Endothelial cell of umbilical vein (primary cell): Measurements from ENCODE around the gene C4orf54. TPM values are rescaled to one million over a fixed set of nuclear protein-coding genes. Genes with fewer than 3 reads are reported as not detected.

ENCODE experiments used
- BruUV-seq: library from RNA; stranded (reverse); fragments of 400-500 nt; replicated peaks from 2 replicates; lab custom pipeline; 2021; lab: Mats Ljungman, UMichigan
- CTCF ChIA-PET: fragments of 300-600, 350-600 bp; sonication (Branson Sonifier 250); formaldehyde crosslinking; loops from one replicate; lab custom pipeline; 2021; ENCODE audit warnings: antibody characterized with exemption, inconsistent platforms; lab: Charles Lee
- POLR2A ChIA-PET: fragments of 300-600, 350-600 bp; sonication (Branson Sonifier 250); formaldehyde crosslinking; loops from one replicate; lab custom pipeline; 2021; ENCODE audit warnings: antibody characterized with exemption, inconsistent platforms; lab: Charles Lee
- DNase-seq: peaks from one replicate; pipeline ENCODE4 v3.0.0-alpha.2; 2011; ENCODE audit warnings: low read depth, low spot score
- FAIRE-seq: peaks from 2 replicates; lab custom pipeline; 2011; peaks lifted over from hg19 to GRCh38; lab: Jason Lieb, UNC
- H2AFZ ChIP-seq: 2 replicates; pipeline ENCODE4 v1.6.0; 2012; ENCODE audit warnings: low read depth, low read length, control low read depth, inconsistent platforms
- H3K27ac ChIP-seq: 2 replicates; pipeline ENCODE4 v1.5.1; 2011; ENCODE audit warnings: low read depth, mild to moderate bottlenecking, control low read depth, low read length, moderate library complexity; ENCODE audit not compliant: insufficient read depth
- H3K27me3 ChIP-seq, 2 experiments: 2 replicates each; pipeline versions ENCODE4 v1.6.0 to v1.6.1; 2011; ENCODE audit warnings: low read length in 2 of 2, mixed read lengths in 1 of 2; ENCODE audit not compliant: control insufficient read depth in 2 of 2, insufficient read depth in 2 of 2
- H3K36me3 ChIP-seq, 2 experiments: 2 replicates in 1 of 2; 3 replicates in 1 of 2; pipeline ENCODE4 v1.5.1; 2011; ENCODE audit warnings: low read length in 2 of 2, mild to moderate bottlenecking in 1 of 2, moderate library complexity in 1 of 2; ENCODE audit not compliant: control insufficient read depth in 2 of 2, insufficient read depth in 2 of 2; ENCODE audit errors: extremely low read depth in 1 of 2
- H3K4me1 ChIP-seq: 3 replicates; pipeline ENCODE4 v1.5.1; 2011; ENCODE audit warnings: mild to moderate bottlenecking, low read length; ENCODE audit not compliant: control insufficient read depth, insufficient read depth; ENCODE audit errors: extremely low read depth
- H3K4me2 ChIP-seq: 2 replicates; pipeline ENCODE4 v1.6.1; 2011; ENCODE audit warnings: low read length, control low read depth, mixed read lengths; ENCODE audit not compliant: insufficient read depth
- H3K4me3 ChIP-seq, 3 experiments: fragments of 200-600 bp in 1 of 3; sonication (generic), shearing (Covaris generic) in 1 of 3; replicated peaks in 1 of 3; 2 replicates each; pipeline ENCODE4 v1.5.1; 2011 to 2016; ENCODE audit warnings: control low read depth in 3 of 3, low read length in 3 of 3, mild to moderate bottlenecking in 2 of 3, inconsistent platforms in 1 of 3, low read depth in 1 of 3, moderate library complexity in 1 of 3; ENCODE audit not compliant: insufficient read depth in 1 of 3
- H3K79me2 ChIP-seq: 2 replicates; pipeline ENCODE4 v1.6.0; 2012; ENCODE audit warnings: low read length, inconsistent platforms; ENCODE audit not compliant: control insufficient read depth, insufficient read depth
- H3K9ac ChIP-seq: replicated peaks from 2 replicates; pipeline ENCODE3; 2011; ENCODE audit warnings: low read length, control low read depth; ENCODE audit not compliant: insufficient read depth; ENCODE audit errors: extremely low read depth
- H3K9me1 ChIP-seq: replicated peaks from 3 replicates; pipeline ENCODE4 v1.6.0; 2011; ENCODE audit warnings: mild to moderate bottlenecking, low read length; ENCODE audit not compliant: control insufficient read depth, insufficient read depth; ENCODE audit errors: extremely low read depth
- H3K9me3 ChIP-seq: replicated peaks from 2 replicates; pipeline ENCODE4 v1.5.1; 2012; ENCODE audit warnings: low read length, inconsistent platforms; ENCODE audit not compliant: control insufficient read depth, insufficient read depth
- H4K20me1 ChIP-seq: replicated peaks from 2 replicates; pipeline ENCODE3; 2011; ENCODE audit warnings: mild to moderate bottlenecking, low read length; ENCODE audit not compliant: control insufficient read depth, insufficient read depth; ENCODE audit errors: extremely low read depth
- EZH2 ChIP-seq: IDR thresholded peaks from 2 replicates; pipeline ENCODE4 v1.6.1; 2012; ENCODE audit warnings: borderline replicate concordance, low read depth, mild to moderate bottlenecking, moderate library complexity, low read length, inconsistent platforms; ENCODE audit not compliant: severe bottlenecking
- FOS ChIP-seq: IDR thresholded peaks from 2 replicates; pipeline ENCODE4 v1.6.1; 2011; ENCODE audit warnings: mild to moderate bottlenecking, low read length, moderate library complexity, borderline replicate concordance; ENCODE audit not compliant: insufficient read depth
- GATA2 ChIP-seq: IDR thresholded peaks from 2 replicates; pipeline ENCODE4 v1.7.0; 2011; ENCODE audit warnings: low read depth, mild to moderate bottlenecking, moderate library complexity, mixed read lengths, low read length; ENCODE audit not compliant: insufficient read length, insufficient read depth
- JUN ChIP-seq: IDR thresholded peaks from 2 replicates; pipeline ENCODE4 v1.6.1; 2011; ENCODE audit warnings: borderline replicate concordance, low read depth; ENCODE audit not compliant: insufficient read length, insufficient read depth
- MYC ChIP-seq: IDR thresholded peaks from one replicate; pipeline ENCODE4 v1.6.1; 2011; ENCODE audit warnings: mild to moderate bottlenecking, low read depth, low read length
- POLR2A ChIP-seq: IDR thresholded peaks from 2 replicates; pipeline ENCODE4 v1.6.1; 2012; ENCODE audit warnings: low read depth, mild to moderate bottlenecking, control low read depth, low read length
- POLR2AphosphoS5 ChIP-seq: IDR thresholded peaks from 2 replicates; pipeline ENCODE4 v1.6.1; 2012; ENCODE audit warnings: low read depth, mild to moderate bottlenecking, control low read depth, low read length, moderate library complexity; ENCODE audit not compliant: insufficient read depth
- dilution Hi-C: fragments of 300-500 bp; cut with MboI; formaldehyde crosslinking; loops from one replicate; pipeline ENCODE4 v1.15.0; 2019; ENCODE audit warnings: low sequenced_read_pairs; ENCODE audit not compliant: extremely low pct_ligation_motif_present
- intact Hi-C: fragments of 100-400 bp; cut with micrococcal nuclease; formaldehyde crosslinking; loops from one replicate; pipeline ENCODE4 v1.10.0; 2022
- polyA plus RNA-seq, 4 experiments: library from polyadenylated mRNA; depleted of rRNA in 3 of 4; stranded (reverse) in 3 of 4; unstranded in 1 of 4; fragments of >200 nt; gene quantifications; 2 replicates each; pipeline versions ENCODE4 v1.2.1 to v1.2.3, GENCODE V29; 2011 to 2012; ENCODE audit warnings: missing spikeins in 1 of 4
- total RNA-seq: library from RNA; stranded (reverse); gene quantifications from 2 replicates; pipeline ENCODE4 v1.2.3, GENCODE V29; 2021
- TF ChIP-seq, protein P1 (sequence below): IDR thresholded peaks from 2 replicates; pipeline ENCODE4 v1.6.1; 2011; ENCODE audit not compliant: insufficient read depth, insufficient read length
- TF ChIP-seq, protein P2 (sequence below), 2 donors: IDR thresholded peaks; 1 replicate in 1 of 2; 2 replicates in 1 of 2; pipeline ENCODE4 v1.5.1; 2011; ENCODE audit warnings: low read length in 2 of 2, mild to moderate bottlenecking in 2 of 2, moderate library complexity in 2 of 2, control low read depth in 1 of 2, inconsistent platforms in 1 of 2, low read depth in 1 of 2; ENCODE audit not compliant: insufficient read depth in 1 of 2; ENCODE audit errors: extremely low read depth in 1 of 2

The C4orf54 gene
- total and polyA plus RNA-seq, 2 donors (not counting 3 experiments of a cell fraction or from before 2014, with no cell fraction given) = not detected

DNA sequence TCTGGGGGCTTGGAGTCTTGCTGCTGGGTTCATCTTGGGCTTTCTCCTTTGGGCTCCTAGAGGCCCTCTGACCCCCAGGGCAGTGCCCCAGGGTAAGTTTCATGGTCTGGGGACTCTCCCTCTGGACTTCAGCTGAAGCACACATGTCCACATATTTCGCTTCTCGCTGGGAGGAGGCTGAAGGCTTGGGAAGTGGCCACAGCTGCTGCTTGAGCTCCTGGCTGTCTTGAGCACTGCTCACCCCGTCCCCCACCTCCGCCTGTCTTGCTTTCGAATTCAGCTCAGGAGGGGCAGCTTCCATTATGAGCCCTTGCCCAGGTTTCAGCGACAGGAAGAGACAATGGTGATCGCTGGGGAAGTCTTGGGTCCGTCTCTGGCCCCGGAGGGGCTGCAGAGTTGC lies 3.7 kb downstream of the C4orf54 start:
- Histone ChIP-seq H3K4me3 (no peak overlapping the region), H3K9ac (no peak overlapping the region), H2AFZ (no peak overlapping the region), H3K27ac (no peak overlapping the region), H3K4me2 (no peak overlapping the region), H3K27me3 (no peaks in the 10 kb centered on the region), H3K9me1 (no peaks in the 10 kb centered on the region), H3K36me3 (no peaks in the 10 kb centered on the region), H3K4me1 (no peaks in the 10 kb centered on the region), H4K20me1 (no peaks in the 10 kb centered on the region), H3K79me2 (no peaks in the 10 kb centered on the region), H3K9me3 (no peaks in the 10 kb centered on the region)
- intact Hi-C loops = no loop called here
- ChIA-PET POLR2A (no interaction called here), CTCF (no interaction called here)
- FAIRE-seq (no peak), DNase-seq (no peak)
- TF ChIP-seq, protein P1, sequence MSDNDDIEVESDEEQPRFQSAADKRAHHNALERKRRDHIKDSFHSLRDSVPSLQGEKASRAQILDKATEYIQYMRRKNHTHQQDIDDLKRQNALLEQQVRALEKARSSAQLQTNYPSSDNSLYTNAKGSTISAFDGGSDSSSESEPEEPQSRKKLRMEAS = no peak
- TF ChIP-seq POLR2A (no peak), FOS (no peak), JUN (no peak), POLR2AphosphoS5 (no peak), GATA2 (no peak), EZH2 (no peak), MYC (no peak)
- TF ChIP-seq, protein P2, sequence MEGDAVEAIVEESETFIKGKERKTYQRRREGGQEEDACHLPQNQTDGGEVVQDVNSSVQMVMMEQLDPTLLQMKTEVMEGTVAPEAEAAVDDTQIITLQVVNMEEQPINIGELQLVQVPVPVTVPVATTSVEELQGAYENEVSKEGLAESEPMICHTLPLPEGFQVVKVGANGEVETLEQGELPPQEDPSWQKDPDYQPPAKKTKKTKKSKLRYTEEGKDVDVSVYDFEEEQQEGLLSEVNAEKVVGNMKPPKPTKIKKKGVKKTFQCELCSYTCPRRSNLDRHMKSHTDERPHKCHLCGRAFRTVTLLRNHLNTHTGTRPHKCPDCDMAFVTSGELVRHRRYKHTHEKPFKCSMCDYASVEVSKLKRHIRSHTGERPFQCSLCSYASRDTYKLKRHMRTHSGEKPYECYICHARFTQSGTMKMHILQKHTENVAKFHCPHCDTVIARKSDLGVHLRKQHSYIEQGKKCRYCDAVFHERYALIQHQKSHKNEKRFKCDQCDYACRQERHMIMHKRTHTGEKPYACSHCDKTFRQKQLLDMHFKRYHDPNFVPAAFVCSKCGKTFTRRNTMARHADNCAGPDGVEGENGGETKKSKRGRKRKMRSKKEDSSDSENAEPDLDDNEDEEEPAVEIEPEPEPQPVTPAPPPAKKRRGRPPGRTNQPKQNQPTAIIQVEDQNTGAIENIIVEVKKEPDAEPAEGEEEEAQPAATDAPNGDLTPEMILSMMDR (IDR thresholded peaks at IDR 0.05; ENCODE audit: extremely low read depth in 1 of 2, insufficient read depth in 1 of 2, low read depth in 1 of 2, low read length in 2 of 2) = no peak
- no TSS peak for BruUV-seq
- dilution Hi-C loops = no loop called here
